H9 (cell line): Measurements from ENCODE around the gene PHOX2B. TPM values are rescaled to one million over a fixed set of nuclear protein-coding genes. Genes with fewer than 3 reads are reported as not detected.

Experiments used
- DNase-seq: peaks from one replicate; pipeline ENCODE4 v3.0.0-alpha.2; 2017
- H2AFZ ChIP-seq: one replicate; pipeline ENCODE4 v1.6.1; 2013; ENCODE audit warnings: mild to moderate bottlenecking, low read length, control low read depth, moderate library complexity
- H2AK5ac ChIP-seq: 2 replicates; pipeline ENCODE4 v1.6.1; 2013; ENCODE audit warnings: low read length, control low read depth, mixed read lengths; ENCODE audit not compliant: insufficient read length
- H2BK120ac ChIP-seq: one replicate; pipeline ENCODE4 v1.6.1; 2013; ENCODE audit warnings: low read depth, mild to moderate bottlenecking, low read length, control low read depth, inconsistent platforms; ENCODE audit not compliant: poor library complexity, severe bottlenecking
- H2BK12ac ChIP-seq: 2 replicates; pipeline ENCODE4 v1.6.1; 2013; ENCODE audit warnings: low read length, control low read depth, mixed read lengths, low read depth; ENCODE audit not compliant: insufficient read length
- H2BK15ac ChIP-seq: 2 replicates; pipeline ENCODE4 v1.6.1; 2013; ENCODE audit warnings: low read depth, low read length, control low read depth
- H2BK20ac ChIP-seq: one replicate; pipeline ENCODE4 v1.6.1; 2013; ENCODE audit warnings: low read depth, mild to moderate bottlenecking, low read length, control low read depth, inconsistent platforms; ENCODE audit not compliant: poor library complexity, severe bottlenecking
- H2BK5ac ChIP-seq: 2 replicates; pipeline ENCODE4 v1.6.1; 2013; ENCODE audit warnings: low read length, control low read depth, mixed read lengths; ENCODE audit not compliant: insufficient read length
- H3K14ac ChIP-seq: 2 replicates; pipeline ENCODE4 v1.6.1; 2013; ENCODE audit warnings: low read length, control low read depth; ENCODE audit not compliant: insufficient read depth
- H3K18ac ChIP-seq: 2 replicates; pipeline ENCODE4 v1.6.1; 2013; ENCODE audit warnings: low read depth, mild to moderate bottlenecking, mixed read lengths, low read length, control low read depth; ENCODE audit not compliant: insufficient read length
- H3K23ac ChIP-seq: 2 replicates; pipeline ENCODE4 v1.6.1; 2013; ENCODE audit warnings: low read length, control low read depth, mixed read lengths, low read depth; ENCODE audit not compliant: insufficient read length
- H3K23me2 ChIP-seq: 2 replicates; pipeline ENCODE4 v1.6.1; 2013; ENCODE audit warnings: low read depth, mild to moderate bottlenecking, mixed read lengths, low read length, control low read depth; ENCODE audit not compliant: insufficient read length, poor library complexity, severe bottlenecking
- H3K27ac ChIP-seq: 2 replicates; pipeline ENCODE4 v1.5.1; 2013; ENCODE audit warnings: low read length, control low read depth, mixed read lengths, low read depth; ENCODE audit not compliant: insufficient read length
- H3K27me3 ChIP-seq: 2 replicates; pipeline ENCODE4 v1.6.1; 2013; ENCODE audit warnings: low read length, control low read depth, inconsistent platforms; ENCODE audit not compliant: insufficient read depth
- H3K4ac ChIP-seq: 2 replicates; pipeline ENCODE4 v1.6.1; 2013; ENCODE audit warnings: low read depth, mild to moderate bottlenecking, control low read depth, inconsistent platforms, low read length, moderate library complexity
- H3K4me1 ChIP-seq: 2 replicates; pipeline ENCODE4 v1.6.1; 2013; ENCODE audit warnings: low read length, control low read depth, inconsistent platforms; ENCODE audit not compliant: insufficient read depth
- H3K4me2 ChIP-seq: 2 replicates; pipeline ENCODE4 v1.6.1; 2013; ENCODE audit warnings: low read length, control low read depth, mixed read lengths; ENCODE audit not compliant: insufficient read length, insufficient read depth
- H3K56ac ChIP-seq: 2 replicates; pipeline ENCODE4 v1.6.1; 2013; ENCODE audit warnings: low read depth, mild to moderate bottlenecking, mixed read lengths, low read length, control low read depth; ENCODE audit not compliant: insufficient read length
- H3K79me1 ChIP-seq: 2 replicates; pipeline ENCODE4 v1.6.1; 2013; ENCODE audit warnings: low read depth, mild to moderate bottlenecking, moderate library complexity, low read length, control low read depth, inconsistent platforms; ENCODE audit not compliant: insufficient read depth, poor library complexity, severe bottlenecking
- H3K79me2 ChIP-seq: 2 replicates; pipeline ENCODE4 v1.6.1; 2013; ENCODE audit warnings: low read length, control low read depth, inconsistent platforms; ENCODE audit not compliant: insufficient read depth
- H3K9ac ChIP-seq: 2 replicates; pipeline ENCODE4 v1.6.1; 2013; ENCODE audit warnings: low read length, control low read depth, mixed read lengths; ENCODE audit not compliant: insufficient read length; ENCODE audit errors: extremely low read depth
- H3K9me3 ChIP-seq: one replicate; pipeline ENCODE4 v1.6.1; 2013; ENCODE audit warnings: low read depth, low read length, inconsistent platforms; ENCODE audit not compliant: control insufficient read depth
- H3T11ph ChIP-seq: one replicate; pipeline ENCODE4 v1.6.1; 2013; ENCODE audit warnings: mild to moderate bottlenecking, low read length, control low read depth, inconsistent platforms
- H4K20me1 ChIP-seq: one replicate; pipeline ENCODE4 v1.6.1; 2013; ENCODE audit not compliant: control insufficient read depth, insufficient read length, insufficient read depth
- H4K5ac ChIP-seq: 2 replicates; pipeline ENCODE4 v1.6.1; 2013; ENCODE audit warnings: low read depth, mild to moderate bottlenecking, mixed read lengths, low read length, control low read depth; ENCODE audit not compliant: insufficient read length
- H4K8ac ChIP-seq: replicated peaks from 2 replicates; pipeline ENCODE4 v1.6.1; 2013; ENCODE audit warnings: low read length, control low read depth, mixed read lengths, low read depth; ENCODE audit not compliant: insufficient read length
- H4K91ac ChIP-seq: 2 replicates; pipeline ENCODE4 v1.6.1; 2013; ENCODE audit warnings: low read depth, mild to moderate bottlenecking, moderate library complexity, mixed read lengths, low read length, control low read depth; ENCODE audit not compliant: insufficient read length
- H3K27ac Mint-ChIP-seq, 3 experiments: 2 replicates in 2 of 3; 3 replicates in 1 of 3; pipeline ENCODE4 v1.8.0; 2020 to 2021; ENCODE audit warnings: mixed read lengths in 3 of 3, mild to moderate bottlenecking in 1 of 3, moderate library complexity in 1 of 3
- H3K27me3 Mint-ChIP-seq: 2 replicates; pipeline ENCODE4 v1.8.0; 2021; ENCODE audit warnings: low read depth, mild to moderate bottlenecking, moderate library complexity, mixed read lengths
- H3K36me3 Mint-ChIP-seq, 3 experiments: 2 replicates in 2 of 3; 3 replicates in 1 of 3; pipeline ENCODE4 v1.8.0; 2020 to 2021; ENCODE audit warnings: low read depth in 3 of 3, mixed read lengths in 3 of 3; ENCODE audit not compliant: insufficient read depth in 1 of 3
- H3K4me1 Mint-ChIP-seq, 2 experiments: 2 replicates each; pipeline ENCODE4 v1.8.0; 2020; ENCODE audit warnings: mixed read lengths in 2 of 2
- H3K4me3 Mint-ChIP-seq, 2 experiments: 2 replicates in 1 of 2; 3 replicates in 1 of 2; pipeline ENCODE4 v1.8.0; 2020 to 2021; ENCODE audit warnings: mild to moderate bottlenecking in 2 of 2, mixed read lengths in 2 of 2, moderate library complexity in 1 of 2
- H3K9me3 Mint-ChIP-seq, 2 experiments: 2 replicates in 1 of 2; 3 replicates in 1 of 2; pipeline ENCODE4 v1.8.0; 2020; ENCODE audit warnings: mild to moderate bottlenecking in 2 of 2, mixed read lengths in 2 of 2, moderate library complexity in 1 of 2
- WGBS: extraction: QIAGEN DNeasy Blood & Tissue Kit; methylation state at CpG from one replicate; pipeline ENCODE4 v1.1.7; 2013; ENCODE audit warnings: missing lambda C conversion rate, low lambda C conversion rate, mixed read lengths; ENCODE audit not compliant: insufficient read length; ENCODE audit errors: extremely low coverage; 5-methylcytosine and 5-hydroxymethylcytosine counted together
- total RNA-seq: library from RNA; stranded (reverse); gene quantifications from 2 replicates; pipeline ENCODE4 v1.2.1, GENCODE V29; 2021
- TF ChIP-seq, protein P1 (sequence below): fragments of 200-600 bp; sonication (generic); conservative IDR thresholded peaks from 3 replicates; pipeline ENCODE4 v1.8.0; 2021; ENCODE audit warnings: antibody characterized with exemption, mild to moderate bottlenecking

PHOX2B gene
- total RNA-seq, 1 experiment from 2014 or later: not detected

DNA sequence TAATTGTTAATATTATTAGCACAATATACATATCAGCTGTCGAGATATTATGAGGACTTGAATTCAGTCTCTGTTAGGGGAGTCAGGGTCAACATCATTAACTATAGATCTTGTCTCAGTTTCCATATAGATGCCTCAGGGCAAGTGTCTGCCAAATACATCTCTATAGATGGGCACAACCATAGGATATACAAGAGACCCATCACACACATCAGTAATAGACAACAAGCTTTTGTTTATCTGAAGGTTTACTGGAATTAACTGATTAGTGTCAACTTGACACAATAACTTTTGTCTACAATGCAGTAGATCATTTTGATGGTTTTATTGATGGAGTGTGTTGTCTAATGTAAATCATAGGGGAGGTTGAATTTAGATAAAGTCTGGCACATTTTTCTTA, 37.1 kb upstream of the PHOX2B start:
- no peak overlapping the region for H3K4me2 ChIP-seq
- Mint-ChIP-seq H3K27me3 (peaks cover 16% of the 10 kb centered on the region), H3K9me3 (no peaks in the 10 kb centered on the region), H3K27ac (no peak overlapping the region), H3K4me3 (no peak overlapping the region), H3K36me3 (no peaks in the 10 kb centered on the region), H3K4me1 (peaks cover 0 to 3% of the 10 kb centered on the region in 2 experiments; a peak in 2 of 4 replicates)
- H3K23ac ChIP-seq: no peak overlapping the region
- H3K14ac ChIP-seq: no peak overlapping the region
- no peak overlapping the region for H2BK20ac ChIP-seq
- no peak overlapping the region for H4K8ac ChIP-seq
- H3K18ac ChIP-seq: no peak overlapping the region
- no peak overlapping the region for H2AK5ac ChIP-seq
- no peak overlapping the region for H2BK120ac ChIP-seq
- no peaks in the 10 kb centered on the region for H4K20me1 ChIP-seq
- H2AFZ ChIP-seq: no peak overlapping the region
- H2BK12ac ChIP-seq: no peak overlapping the region
- no peak overlapping the region for H3K9ac ChIP-seq
- H3K4ac ChIP-seq: no peak overlapping the region
- no peak overlapping the region for H3T11ph ChIP-seq
- H3K23me2 ChIP-seq: no peaks in the 10 kb centered on the region
- H2BK15ac ChIP-seq: no peak overlapping the region
- H4K5ac ChIP-seq: no peak overlapping the region
- no peak for DNase-seq
- no peaks in the 10 kb centered on the region; the same call in 1 of the 2 replicates for H3K27me3 ChIP-seq
- H3K56ac ChIP-seq: no peak overlapping the region
- WGBS: no CpG with 5 or more reads among the region's 1 CpG
- H2BK5ac ChIP-seq: no peak overlapping the region
- TF ChIP-seq, protein P1, sequence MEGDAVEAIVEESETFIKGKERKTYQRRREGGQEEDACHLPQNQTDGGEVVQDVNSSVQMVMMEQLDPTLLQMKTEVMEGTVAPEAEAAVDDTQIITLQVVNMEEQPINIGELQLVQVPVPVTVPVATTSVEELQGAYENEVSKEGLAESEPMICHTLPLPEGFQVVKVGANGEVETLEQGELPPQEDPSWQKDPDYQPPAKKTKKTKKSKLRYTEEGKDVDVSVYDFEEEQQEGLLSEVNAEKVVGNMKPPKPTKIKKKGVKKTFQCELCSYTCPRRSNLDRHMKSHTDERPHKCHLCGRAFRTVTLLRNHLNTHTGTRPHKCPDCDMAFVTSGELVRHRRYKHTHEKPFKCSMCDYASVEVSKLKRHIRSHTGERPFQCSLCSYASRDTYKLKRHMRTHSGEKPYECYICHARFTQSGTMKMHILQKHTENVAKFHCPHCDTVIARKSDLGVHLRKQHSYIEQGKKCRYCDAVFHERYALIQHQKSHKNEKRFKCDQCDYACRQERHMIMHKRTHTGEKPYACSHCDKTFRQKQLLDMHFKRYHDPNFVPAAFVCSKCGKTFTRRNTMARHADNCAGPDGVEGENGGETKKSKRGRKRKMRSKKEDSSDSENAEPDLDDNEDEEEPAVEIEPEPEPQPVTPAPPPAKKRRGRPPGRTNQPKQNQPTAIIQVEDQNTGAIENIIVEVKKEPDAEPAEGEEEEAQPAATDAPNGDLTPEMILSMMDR: no peak
- no peak overlapping the region for H4K91ac ChIP-seq
- H3K79me1 ChIP-seq: no peaks in the 10 kb centered on the region
- no peak overlapping the region for H3K27ac ChIP-seq
- no peaks in the 10 kb centered on the region for H3K9me3 ChIP-seq
- no peaks in the 10 kb centered on the region for H3K4me1 ChIP-seq
- no peaks in the 10 kb centered on the region for H3K79me2 ChIP-seq
